Progenitor cell of endocrine pancreas (in vitro differentiated cells): Measurements from ENCODE around the gene GSG1. TPM values are rescaled to one million over a fixed set of nuclear protein-coding genes. Genes with fewer than 3 reads are reported as not detected.

Experiments used
- DNase-seq: peaks from one replicate; pipeline ENCODE4 v3.0.0; 2021; ENCODE audit warnings: low spot score; ENCODE audit not compliant: unreplicated experiment
- H3K27ac Mint-ChIP-seq: 2 replicates; pipeline ENCODE4 v1.8.0; 2021; ENCODE audit warnings: mild to moderate bottlenecking, moderate library complexity, mixed read lengths
- H3K27me3 Mint-ChIP-seq: 2 replicates; pipeline ENCODE4 v1.8.0; 2021; ENCODE audit warnings: mixed read lengths
- H3K36me3 Mint-ChIP-seq: 2 replicates; pipeline ENCODE4 v1.8.0; 2022; ENCODE audit warnings: mixed read lengths; ENCODE audit not compliant: insufficient read depth
- H3K4me1 Mint-ChIP-seq: 2 replicates; pipeline ENCODE4 v1.8.0; 2021; ENCODE audit warnings: low read depth, mixed read lengths
- H3K4me3 Mint-ChIP-seq: 2 replicates; pipeline ENCODE4 v1.8.0; 2021; ENCODE audit warnings: low read depth, mild to moderate bottlenecking, moderate library complexity, mixed read lengths
- H3K9me3 Mint-ChIP-seq: 2 replicates; pipeline ENCODE4 v1.8.0; 2021; ENCODE audit warnings: low read depth, mixed read lengths
- long read RNA-seq: library from polyadenylated mRNA; unstranded; transcript quantifications from one replicate; pipeline ENCODE4 v2.0.0, GENCODE V29; 2020
- total RNA-seq: library from RNA; stranded (reverse); gene quantifications from 2 replicates; pipeline ENCODE4 v1.2.1, GENCODE V29; 2021
- TF ChIP-seq, protein P1 (sequence below): fragments of 200-600 bp; sonication (generic); IDR thresholded peaks from one replicate; pipeline ENCODE4 v1.5.0; 2021; ENCODE audit warnings: antibody characterized with exemption, mild to moderate bottlenecking; ENCODE audit not compliant: unreplicated experiment

Gene GSG1
- 0.46 and 0.80 TPM in 2 replicates for total RNA-seq
- long read RNA-seq, result 0 reads

DNA sequence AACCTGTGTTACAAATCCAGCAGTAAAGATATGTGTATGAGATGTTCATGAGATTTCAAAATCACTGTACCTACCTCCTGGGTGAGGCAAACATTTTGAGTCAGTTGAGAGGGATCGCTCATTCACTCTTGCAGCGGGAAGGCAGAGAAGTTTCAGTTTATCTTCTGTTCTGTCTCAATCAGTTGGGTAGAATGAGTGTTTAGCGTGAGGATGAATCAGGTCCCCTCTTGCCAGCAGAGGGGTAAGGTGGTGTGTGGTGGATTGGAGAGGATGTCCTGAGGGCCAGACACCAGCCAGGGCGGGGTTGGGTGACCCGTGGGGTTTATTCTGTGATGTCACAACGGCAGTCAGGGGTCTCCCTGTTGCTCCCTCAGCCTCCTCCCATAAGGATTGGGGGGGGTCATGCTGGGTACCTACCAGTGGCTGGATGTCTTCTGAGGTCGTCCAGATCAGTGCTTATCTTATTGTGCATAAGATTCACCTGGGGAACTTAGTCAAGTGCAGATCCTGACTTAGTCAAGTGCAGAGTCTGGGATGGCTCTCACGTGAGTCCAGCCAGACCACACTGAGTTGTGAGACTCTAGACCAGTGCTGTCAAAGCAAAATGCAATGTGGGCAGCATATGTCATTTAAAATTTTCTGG lies at the start of gene GSG1:
Gene GSG1, minus strand, starts transcription at position 277 of the 643 bp plus-strand sequence. Its CDS starts 155 bp downstream, at position 122.
- H3K36me3 Mint-ChIP-seq, result peaks cover 1% of the 10 kb centered on the region
- no peak within 1 kb of the TSS for H3K27ac Mint-ChIP-seq
- no peak for DNase-seq
- peaks cover 6% of the 10 kb centered on the region for H3K9me3 Mint-ChIP-seq
- H3K27me3 Mint-ChIP-seq, result peaks cover 27% of the 10 kb centered on the region
- TF ChIP-seq, protein P1, sequence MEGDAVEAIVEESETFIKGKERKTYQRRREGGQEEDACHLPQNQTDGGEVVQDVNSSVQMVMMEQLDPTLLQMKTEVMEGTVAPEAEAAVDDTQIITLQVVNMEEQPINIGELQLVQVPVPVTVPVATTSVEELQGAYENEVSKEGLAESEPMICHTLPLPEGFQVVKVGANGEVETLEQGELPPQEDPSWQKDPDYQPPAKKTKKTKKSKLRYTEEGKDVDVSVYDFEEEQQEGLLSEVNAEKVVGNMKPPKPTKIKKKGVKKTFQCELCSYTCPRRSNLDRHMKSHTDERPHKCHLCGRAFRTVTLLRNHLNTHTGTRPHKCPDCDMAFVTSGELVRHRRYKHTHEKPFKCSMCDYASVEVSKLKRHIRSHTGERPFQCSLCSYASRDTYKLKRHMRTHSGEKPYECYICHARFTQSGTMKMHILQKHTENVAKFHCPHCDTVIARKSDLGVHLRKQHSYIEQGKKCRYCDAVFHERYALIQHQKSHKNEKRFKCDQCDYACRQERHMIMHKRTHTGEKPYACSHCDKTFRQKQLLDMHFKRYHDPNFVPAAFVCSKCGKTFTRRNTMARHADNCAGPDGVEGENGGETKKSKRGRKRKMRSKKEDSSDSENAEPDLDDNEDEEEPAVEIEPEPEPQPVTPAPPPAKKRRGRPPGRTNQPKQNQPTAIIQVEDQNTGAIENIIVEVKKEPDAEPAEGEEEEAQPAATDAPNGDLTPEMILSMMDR, result no peak
- peak within 1 kb of the TSS; percentile 48 for H3K4me3 Mint-ChIP-seq
- peaks cover 19% of the 10 kb centered on the region for H3K4me1 Mint-ChIP-seq

DNA sequence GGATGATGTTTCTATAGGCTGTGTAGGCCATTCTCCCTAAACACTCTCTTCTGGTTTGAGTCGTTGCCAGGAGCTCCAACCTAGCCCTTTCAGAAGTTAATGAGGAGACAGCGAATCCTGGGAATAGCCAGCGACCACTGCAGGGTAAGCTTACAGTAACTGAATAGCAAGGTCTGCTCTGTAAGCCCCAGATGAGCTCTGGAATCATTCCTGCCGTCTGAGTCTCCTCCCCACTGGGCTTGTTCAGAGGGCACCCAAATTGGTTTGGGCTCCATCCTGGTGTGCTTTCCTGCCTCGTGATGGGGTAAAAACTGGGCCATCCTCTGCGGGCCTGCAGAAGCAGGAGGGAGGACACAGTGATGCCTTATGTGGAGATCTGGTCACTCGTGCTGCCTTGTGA lies 49.7 kb upstream of the GSG1 start:
- TF ChIP-seq, protein P1, result no peak
- H3K4me1 Mint-ChIP-seq, result peaks cover 4% of the 10 kb centered on the region
- H3K36me3 Mint-ChIP-seq, result no peaks in the 10 kb centered on the region
- H3K9me3 Mint-ChIP-seq, result peaks cover 4% of the 10 kb centered on the region
- no peak overlapping the region for H3K4me3 Mint-ChIP-seq
- no peak overlapping the region for H3K27ac Mint-ChIP-seq
- no peak for DNase-seq
- peaks cover 79% of the 10 kb centered on the region for H3K27me3 Mint-ChIP-seq

DNA sequence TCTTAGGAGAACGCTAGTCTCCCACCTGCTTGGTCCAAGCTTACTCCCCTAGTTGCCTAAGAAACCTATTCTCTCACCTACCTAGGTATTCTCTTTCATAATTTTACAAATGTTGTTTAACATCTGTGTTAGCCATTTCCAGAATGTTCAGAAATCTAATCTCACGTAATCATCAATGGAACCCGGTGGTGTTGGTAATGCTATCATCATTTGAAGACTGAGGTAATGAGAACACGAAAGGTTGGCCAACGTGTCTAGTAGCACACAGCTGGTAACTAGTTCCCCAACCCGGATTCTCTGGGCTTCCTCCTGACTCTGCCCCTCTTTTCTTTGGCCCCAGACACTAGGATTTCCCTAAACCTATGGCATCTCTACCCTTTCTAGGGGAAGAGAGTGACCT lies 49.3 kb upstream of the GSG1 start:
- H3K4me1 Mint-ChIP-seq, result peaks cover 8% of the 10 kb centered on the region
- peaks cover 4% of the 10 kb centered on the region for H3K9me3 Mint-ChIP-seq
- TF ChIP-seq, protein P1, result no peak
- no peak overlapping the region for H3K4me3 Mint-ChIP-seq
- no peak for DNase-seq
- H3K36me3 Mint-ChIP-seq, result no peaks in the 10 kb centered on the region
- H3K27me3 Mint-ChIP-seq, result peaks cover 82% of the 10 kb centered on the region
- H3K27ac Mint-ChIP-seq, result no peak overlapping the region

DNA sequence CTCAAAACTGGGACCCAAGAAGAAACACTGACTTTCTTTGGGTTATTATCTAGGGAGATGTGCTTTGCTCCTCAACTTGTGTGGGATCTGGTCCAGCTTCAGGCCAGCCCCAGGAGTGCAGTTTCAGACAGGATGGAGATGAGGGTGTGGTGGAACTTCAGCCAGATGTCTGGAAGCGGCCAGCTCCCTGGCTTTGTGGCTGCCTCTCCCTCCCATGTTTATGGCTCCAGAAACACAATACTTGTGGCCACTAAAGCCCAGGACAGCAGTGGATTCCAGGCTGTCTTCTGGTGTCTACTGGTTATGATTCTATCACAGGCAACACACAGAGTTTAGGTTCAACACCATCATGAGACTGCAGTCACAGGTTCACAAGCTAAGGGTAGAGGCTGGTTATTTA lies 48.8 kb upstream of the GSG1 start:
- no peak overlapping the region for H3K27ac Mint-ChIP-seq
- H3K4me3 Mint-ChIP-seq, result no peak overlapping the region
- peaks cover 83% of the 10 kb centered on the region for H3K27me3 Mint-ChIP-seq
- TF ChIP-seq, protein P1, result no peak
- H3K36me3 Mint-ChIP-seq, result no peaks in the 10 kb centered on the region
- no peak for DNase-seq
- peaks cover 8% of the 10 kb centered on the region for H3K4me1 Mint-ChIP-seq
- peaks cover 4% of the 10 kb centered on the region for H3K9me3 Mint-ChIP-seq

DNA sequence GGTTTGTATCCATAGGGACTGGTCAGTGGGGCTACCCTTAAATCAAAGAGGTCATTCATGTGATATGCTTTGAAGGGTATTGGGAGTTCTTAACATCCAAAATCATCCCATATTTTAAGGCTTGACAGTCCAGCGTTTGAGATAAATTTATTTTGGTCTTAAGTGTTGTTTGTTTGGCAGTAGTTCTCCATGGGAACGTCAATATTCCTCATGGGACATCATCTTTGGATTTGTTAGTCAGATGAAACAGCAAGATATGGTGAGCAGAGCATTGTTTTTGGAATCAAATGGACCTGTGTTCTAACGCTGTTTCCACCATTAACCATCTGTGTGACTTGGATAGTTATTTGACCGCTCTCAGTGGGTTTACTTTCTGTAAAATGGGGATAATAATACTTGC lies 45.9 kb upstream of the GSG1 start:
- H3K36me3 Mint-ChIP-seq, result no peaks in the 10 kb centered on the region
- no peak for DNase-seq
- H3K4me1 Mint-ChIP-seq, result peaks cover 19% of the 10 kb centered on the region
- H3K4me3 Mint-ChIP-seq, result no peak overlapping the region
- H3K27ac Mint-ChIP-seq, result no peak overlapping the region
- TF ChIP-seq, protein P1, result no peak
- H3K27me3 Mint-ChIP-seq, result peaks cover 82% of the 10 kb centered on the region
- no peaks in the 10 kb centered on the region for H3K9me3 Mint-ChIP-seq
